ENCODE data around the gene RABEPK. TPM values are rescaled to one million over a fixed set of nuclear protein-coding genes. Genes with fewer than 3 reads are reported as not detected.
"Not testable (repeated sequence)": the region's sequence is repeated elsewhere in the genome, so short reads cannot be mapped to it uniquely, and the experiment has no call there.

RABEPK gene
- total RNA-seq, 2 experiments from 2014 or later: 15.0 to 15.3 TPM

GRCh38 chr9:125202846-125203618 lies 2.7 kb downstream of the RABEPK start:
- ATAC-seq: no peak

GRCh38 chr9:125204477-125204876 lies 4.1 kb downstream of the RABEPK start:
- Mint-ChIP-seq H3K36me3 (ENCODE audit: low read depth) (peaks cover 31% of the 10 kb centered on the region), H3K27ac (no peak overlapping the region), H3K9me3 (ENCODE audit: insufficient read depth) (no peaks in the 10 kb centered on the region), H3K4me3 (no peak overlapping the region), H3K4me1 (ENCODE audit: low read depth) (peaks cover 10% of the 10 kb centered on the region), H3K27me3 (ENCODE audit: low read depth) (no peaks in the 10 kb centered on the region)
- POLR2A ChIA-PET: interaction anchor here (0.8 kb wide), 1 partner anchor 36 kb away, joined by 3 read pairs; no protein-coding TSS in a partner anchor
- ATAC-seq (no peak), DNase-seq (no peak)
- CTCF ChIA-PET: interaction anchor here (0.6 kb wide), 1 partner anchor 34 kb away, joined by 3 read pairs; no protein-coding TSS in a partner anchor

More at GRCh38 chr9:125202846-125203618, 2.7 kb downstream of the RABEPK start:
- CTCF ChIA-PET: no interaction called here
- Mint-ChIP-seq H3K4me3 (no peak overlapping the region), H3K4me1 (ENCODE audit: low read depth) (peaks cover 15% of the 10 kb centered on the region), H3K27me3 (ENCODE audit: low read depth) (no peaks in the 10 kb centered on the region), H3K36me3 (ENCODE audit: low read depth) (peaks cover 25% of the 10 kb centered on the region), H3K9me3 (ENCODE audit: insufficient read depth) (no peaks in the 10 kb centered on the region), H3K27ac (peak overlapping the region; percentile 37)
- DNase-seq: no peak
- POLR2A ChIA-PET: interaction anchor here (0.5 to 6.3 kb wide), 3 partner anchors 35 to 226 kb away, joined by 3 to 40 read pairs (median 3); partner anchors contain the start of gene HSPA5

GRCh38 chr9:125214186-125214585 lies 13.8 kb downstream of the RABEPK start:
- Mint-ChIP-seq H3K4me3 (no peak overlapping the region), H3K27ac (peak overlapping the region; percentile 37), H3K4me1 (ENCODE audit: low read depth) (no peaks in the 10 kb centered on the region), H3K27me3 (ENCODE audit: low read depth) (no peaks in the 10 kb centered on the region), H3K36me3 (ENCODE audit: low read depth) (peaks cover 14% of the 10 kb centered on the region), H3K9me3 (ENCODE audit: insufficient read depth) (no peaks in the 10 kb centered on the region)
- ATAC-seq (no peak), DNase-seq (no peak)
- ChIA-PET CTCF (no interaction called here), POLR2A (interaction anchor here (2.5 kb wide), 1 partner anchor 27 kb away, joined by 10 read pairs; the partner anchor contains the start of gene HSPA5)

GRCh38 chr9:125218621-125219020 lies 18.3 kb downstream of the RABEPK start:
- ATAC-seq (no peak), DNase-seq (no peak)
- Mint-ChIP-seq H3K4me3 (no peak overlapping the region), H3K36me3 (ENCODE audit: low read depth) (peaks cover 10% of the 10 kb centered on the region), H3K27me3 (ENCODE audit: low read depth) (no peaks in the 10 kb centered on the region), H3K4me1 (ENCODE audit: low read depth) (no peaks in the 10 kb centered on the region), H3K9me3 (ENCODE audit: insufficient read depth) (no peaks in the 10 kb centered on the region), H3K27ac (no peak overlapping the region)
- ChIA-PET CTCF (interaction anchor here (1.1 kb wide), 1 partner anchor 23 kb away, joined by 3 read pairs; no protein-coding TSS in a partner anchor), POLR2A (interaction anchor here (2.5 kb wide), 1 partner anchor 22 kb away, joined by 10 read pairs; the partner anchor contains the start of gene HSPA5)

- POLR2A ChIA-PET: interaction anchor here (0.6 to 1.4 kb wide), 3 partner anchors 16 to 36 kb away, joined by 3 to 4 read pairs (median 4); partner anchors contain the start of gene HSPA5
- H3K4me3 Mint-ChIP-seq: not testable (repeated sequence)
Measured at GRCh38 chr9:125224858-125225257, 24.5 kb downstream of the RABEPK start.

GRCh38 chr9:125227761-125228160 lies 27.4 kb downstream of the RABEPK start:
- CTCF ChIA-PET: no interaction called here
- POLR2A ChIA-PET: interaction anchor here (1.4 kb wide), 1 partner anchor 13 kb away, joined by 6 read pairs; the partner anchor contains the start of gene HSPA5
- Mint-ChIP-seq H3K4me3 (no peak overlapping the region), H3K27ac (no peak overlapping the region), H3K4me1 (ENCODE audit: low read depth) (no peaks in the 10 kb centered on the region), H3K27me3 (ENCODE audit: low read depth) (no peaks in the 10 kb centered on the region), H3K9me3 (ENCODE audit: insufficient read depth) (no peaks in the 10 kb centered on the region), H3K36me3 (ENCODE audit: low read depth) (peaks cover 2% of the 10 kb centered on the region)
- DNase-seq: no peak
- ATAC-seq: no peak

More at GRCh38 chr9:125224858-125225257, 24.5 kb downstream of the RABEPK start:
- not testable (repeated sequence) for H3K4me1 Mint-ChIP-seq (ENCODE audit: low read depth); DNase-seq; H3K9me3 Mint-ChIP-seq (ENCODE audit: insufficient read depth); H3K27ac Mint-ChIP-seq; H3K36me3 Mint-ChIP-seq (ENCODE audit: low read depth); H3K27me3 Mint-ChIP-seq (ENCODE audit: low read depth); ATAC-seq
- CTCF ChIA-PET: interaction anchor here (0.6 kb wide), 1 partner anchor 737 kb away, joined by 3 read pairs; no protein-coding TSS in a partner anchor

- Mint-ChIP-seq H3K4me1 (ENCODE audit: low read depth) (peaks cover 37% of the 10 kb centered on the region), H3K4me3 (no peak overlapping the region), H3K9me3 (ENCODE audit: insufficient read depth) (no peaks in the 10 kb centered on the region), H3K27me3 (ENCODE audit: low read depth) (no peaks in the 10 kb centered on the region), H3K36me3 (ENCODE audit: low read depth) (peaks cover 50% of the 10 kb centered on the region), H3K27ac (no peak overlapping the region)
- CTCF ChIA-PET: interaction anchor here (0.6 to 1.0 kb wide), 2 partner anchors 394 to 747 kb away, joined by 3 read pairs; no protein-coding TSS in a partner anchor
- no peak for DNase-seq
- POLR2A ChIA-PET: no interaction called here
- ATAC-seq: no peak
Measured at GRCh38 chr9:125233678-125234077, 33.3 kb downstream of the RABEPK start.

GRCh38 chr9:125234099-125234498 lies 33.8 kb downstream of the RABEPK start:
- H3K36me3 Mint-ChIP-seq (ENCODE audit: low read depth): peaks cover 54% of the 10 kb centered on the region
- not testable (repeated sequence) for H3K9me3 Mint-ChIP-seq (ENCODE audit: insufficient read depth); ATAC-seq; H3K4me3 Mint-ChIP-seq; H3K27ac Mint-ChIP-seq; H3K27me3 Mint-ChIP-seq (ENCODE audit: low read depth); DNase-seq
- POLR2A ChIA-PET: interaction anchor here (2.0 kb wide), 1 partner anchor 10 kb away, joined by 7 read pairs; no protein-coding TSS in a partner anchor
- CTCF ChIA-PET: interaction anchor here (0.6 to 1.0 kb wide), 2 partner anchors 394 to 747 kb away, joined by 3 read pairs; no protein-coding TSS in a partner anchor
- H3K4me1 Mint-ChIP-seq (ENCODE audit: low read depth): peaks cover 41% of the 10 kb centered on the region

- H3K27ac Mint-ChIP-seq: peak overlapping the region; percentile 30
- no peak for ATAC-seq
- POLR2A ChIA-PET: interaction anchor here (1.3 to 2.0 kb wide), 2 partner anchors 9 to 26 kb away, joined by 7 read pairs; partner anchors contain the start of gene GAPVD1
Measured at GRCh38 chr9:125235804-125236519, 35.6 kb downstream of the RABEPK start.

GRCh38 chr9:125236520-125237159 lies 36.3 kb downstream of the RABEPK start:
- H3K4me1 Mint-ChIP-seq (ENCODE audit: low read depth): peaks cover 45% of the 10 kb centered on the region
- ATAC-seq; H3K9me3 Mint-ChIP-seq (ENCODE audit: insufficient read depth); H3K27me3 Mint-ChIP-seq (ENCODE audit: low read depth); DNase-seq: not testable (repeated sequence)
- ChIA-PET POLR2A (interaction anchor here (0.7 to 1.3 kb wide), 4 partner anchors 19 to 366 kb away, joined by 3 to 7 read pairs (median 3); partner anchors contain the start of gene GAPVD1), CTCF (interaction anchor here (0.9 to 2.9 kb wide), 2 partner anchors 23 to 125 kb away, joined by 3 to 10 read pairs; no protein-coding TSS in a partner anchor)
- peak overlapping the region; percentile 12 for H3K4me3 Mint-ChIP-seq
- H3K27ac Mint-ChIP-seq: peak overlapping the region; percentile 2
- H3K36me3 Mint-ChIP-seq (ENCODE audit: low read depth): peaks cover 78% of the 10 kb centered on the region

More at GRCh38 chr9:125235804-125236519, 35.6 kb downstream of the RABEPK start:
- H3K36me3 Mint-ChIP-seq (ENCODE audit: low read depth): peaks cover 71% of the 10 kb centered on the region
- H3K4me1 Mint-ChIP-seq (ENCODE audit: low read depth): peaks cover 45% of the 10 kb centered on the region
- H3K4me3 Mint-ChIP-seq: peak overlapping the region; percentile 4
- H3K9me3 Mint-ChIP-seq (ENCODE audit: insufficient read depth): no peaks in the 10 kb centered on the region
- H3K27me3 Mint-ChIP-seq (ENCODE audit: low read depth): no peaks in the 10 kb centered on the region
- CTCF ChIA-PET: interaction anchor here (2.9 kb wide), 1 partner anchor 126 kb away, joined by 10 read pairs; no protein-coding TSS in a partner anchor
- DNase-seq: no peak

Data from activated CD8-positive, alpha-beta T cell treated with anti-CD3 and anti-CD28 coated beads, Interleukin-2, amount 10 ng/mL, durations not matched to agents 7 days and 5 days (primary cell).